Measurements from ENCODE around the gene CFAP92. TPM values are rescaled to one million over a fixed set of nuclear protein-coding genes. Genes with fewer than 3 reads are reported as not detected.
A peak's percentile ranks its signal among the peaks of the same experiment; 100 is the strongest.

CFAP92 gene
- polyA plus RNA-seq, 1 donor, result 0.78 TPM

GRCh38 chr3:128987302-128988100 is 6.4 kb downstream of the CFAP92 start:
- no peaks in the 10 kb centered on the region for H3K36me3 ChIP-seq (ENCODE audit: control insufficient read depth, insufficient read depth, low read length)
- H3K4me3 ChIP-seq (ENCODE audit: low read length), result no peak overlapping the region
- H3K9me3 ChIP-seq (ENCODE audit: control insufficient read depth, low read depth, low read length), result no peaks in the 10 kb centered on the region
- WGBS (ENCODE audit: insufficient coverage, low lambda C conversion rate), result 91% methylated on average over 5 of the region's 15 CpGs
- DNase-seq, result no peak
- no peak overlapping the region for H3K27ac ChIP-seq (ENCODE audit: low read length)
- peaks cover 8% of the 10 kb centered on the region for H3K27me3 ChIP-seq (ENCODE audit: control insufficient read depth, insufficient read depth, low read length)
- H3K4me1 ChIP-seq (ENCODE audit: control insufficient read depth, insufficient read depth, low read length), result no peaks in the 10 kb centered on the region

- Histone ChIP-seq H3K9me3 (ENCODE audit: control insufficient read depth, low read depth, low read length) (no peaks in the 10 kb centered on the region), H3K27me3 (ENCODE audit: control insufficient read depth, insufficient read depth, low read length) (peaks cover 3% of the 10 kb centered on the region), H3K36me3 (ENCODE audit: control insufficient read depth, insufficient read depth, low read length) (no peaks in the 10 kb centered on the region), H3K4me3 (ENCODE audit: low read length) (no peak overlapping the region), H3K4me1 (ENCODE audit: control insufficient read depth, insufficient read depth, low read length) (no peaks in the 10 kb centered on the region), H3K27ac (ENCODE audit: low read length) (no peak overlapping the region)
- no peak for DNase-seq
- WGBS (ENCODE audit: insufficient coverage, low lambda C conversion rate), result 40% methylated on average over 1 of the region's 3 CpGs
These were observed 9.3 kb downstream of the CFAP92 start for GRCh38 chr3:128984596-128984995.

GRCh38 chr3:128983293-128984069 is 10.4 kb downstream of the CFAP92 start:
- H3K9me3 ChIP-seq (ENCODE audit: control insufficient read depth, low read depth, low read length), result no peaks in the 10 kb centered on the region
- no peaks in the 10 kb centered on the region for H3K36me3 ChIP-seq (ENCODE audit: control insufficient read depth, insufficient read depth, low read length)
- no peak for DNase-seq
- no peak overlapping the region for H3K4me3 ChIP-seq (ENCODE audit: low read length)
- H3K27ac ChIP-seq (ENCODE audit: low read length), result no peak overlapping the region
- 94% methylated on average over 2 of the region's 9 CpGs for WGBS (ENCODE audit: insufficient coverage, low lambda C conversion rate)
- no peaks in the 10 kb centered on the region for H3K4me1 ChIP-seq (ENCODE audit: control insufficient read depth, insufficient read depth, low read length)
- H3K27me3 ChIP-seq (ENCODE audit: control insufficient read depth, insufficient read depth, low read length), result peaks cover 3% of the 10 kb centered on the region

GRCh38 chr3:128975276-128975675 is 18.6 kb downstream of the CFAP92 start:
- no peaks in the 10 kb centered on the region for H3K4me1 ChIP-seq (ENCODE audit: control insufficient read depth, insufficient read depth, low read length)
- H3K9me3 ChIP-seq (ENCODE audit: control insufficient read depth, low read depth, low read length), result no peaks in the 10 kb centered on the region
- no peak overlapping the region for H3K27ac ChIP-seq (ENCODE audit: low read length)
- H3K4me3 ChIP-seq (ENCODE audit: low read length), result no peak overlapping the region
- no peak for DNase-seq
- no peaks in the 10 kb centered on the region for H3K36me3 ChIP-seq (ENCODE audit: control insufficient read depth, insufficient read depth, low read length)
- no CpG with 5 or more reads among the region's 1 CpG for WGBS (ENCODE audit: insufficient coverage, low lambda C conversion rate)
- H3K27me3 ChIP-seq (ENCODE audit: control insufficient read depth, insufficient read depth, low read length), result peaks cover 5% of the 10 kb centered on the region

- WGBS (ENCODE audit: insufficient coverage, low lambda C conversion rate), result 90% methylated on average over 2 of the region's 5 CpGs
- H3K4me1 ChIP-seq (ENCODE audit: control insufficient read depth, insufficient read depth, low read length), result no peaks in the 10 kb centered on the region
- no peaks in the 10 kb centered on the region for H3K9me3 ChIP-seq (ENCODE audit: control insufficient read depth, low read depth, low read length)
- H3K36me3 ChIP-seq (ENCODE audit: control insufficient read depth, insufficient read depth, low read length), result no peaks in the 10 kb centered on the region
- no peak overlapping the region for H3K4me3 ChIP-seq (ENCODE audit: low read length)
- no peak overlapping the region for H3K27ac ChIP-seq (ENCODE audit: low read length)
- H3K27me3 ChIP-seq (ENCODE audit: control insufficient read depth, insufficient read depth, low read length), result peaks cover 5% of the 10 kb centered on the region
- DNase-seq, result no peak
These were observed 19.8 kb downstream of the CFAP92 start for GRCh38 chr3:128973988-128974564.

GRCh38 chr3:128971421-128972100 is 22.3 kb downstream of the CFAP92 start:
- Histone ChIP-seq H3K27ac (ENCODE audit: low read length) (no peak overlapping the region), H3K36me3 (ENCODE audit: control insufficient read depth, insufficient read depth, low read length) (no peaks in the 10 kb centered on the region), H3K9me3 (ENCODE audit: control insufficient read depth, low read depth, low read length) (no peaks in the 10 kb centered on the region), H3K27me3 (ENCODE audit: control insufficient read depth, insufficient read depth, low read length) (peaks cover 5% of the 10 kb centered on the region), H3K4me1 (ENCODE audit: control insufficient read depth, insufficient read depth, low read length) (no peaks in the 10 kb centered on the region), H3K4me3 (ENCODE audit: low read length) (no peak overlapping the region)
- DNase-seq, result peak in 1 of 2 donors; percentile 27
- 100% methylated on average over 2 of the region's 6 CpGs for WGBS (ENCODE audit: insufficient coverage, low lambda C conversion rate)

GRCh38 chr3:128970740-128971047 is 23.2 kb downstream of the CFAP92 start:
- DNase-seq, result no peak
- no peaks in the 10 kb centered on the region for H3K4me1 ChIP-seq (ENCODE audit: control insufficient read depth, insufficient read depth, low read length)
- WGBS (ENCODE audit: insufficient coverage, low lambda C conversion rate), result no CpG with 5 or more reads among the region's 1 CpG
- H3K27ac ChIP-seq (ENCODE audit: low read length), result no peak overlapping the region
- no peaks in the 10 kb centered on the region for H3K36me3 ChIP-seq (ENCODE audit: control insufficient read depth, insufficient read depth, low read length)
- H3K4me3 ChIP-seq (ENCODE audit: low read length), result no peak overlapping the region
- peaks cover 2% of the 10 kb centered on the region for H3K27me3 ChIP-seq (ENCODE audit: control insufficient read depth, insufficient read depth, low read length)
- H3K9me3 ChIP-seq (ENCODE audit: control insufficient read depth, low read depth, low read length), result no peaks in the 10 kb centered on the region

- Histone ChIP-seq H3K27ac (ENCODE audit: low read length) (no peak overlapping the region), H3K9me3 (ENCODE audit: control insufficient read depth, low read depth, low read length) (no peaks in the 10 kb centered on the region), H3K36me3 (ENCODE audit: control insufficient read depth, insufficient read depth, low read length) (no peaks in the 10 kb centered on the region), H3K4me3 (ENCODE audit: low read length) (no peak overlapping the region), H3K27me3 (ENCODE audit: control insufficient read depth, insufficient read depth, low read length) (peaks cover 2% of the 10 kb centered on the region), H3K4me1 (ENCODE audit: control insufficient read depth, insufficient read depth, low read length) (no peaks in the 10 kb centered on the region)
- WGBS (ENCODE audit: insufficient coverage, low lambda C conversion rate), result no CpG with 5 or more reads among the region's 12 CpGs
- peak; percentile 6 to 19 for DNase-seq
These were observed 23.7 kb downstream of the CFAP92 start for GRCh38 chr3:128969993-128970739.

- H3K4me3 ChIP-seq (ENCODE audit: low read length), result no peak overlapping the region
- DNase-seq, result no peak
- no peaks in the 10 kb centered on the region for H3K4me1 ChIP-seq (ENCODE audit: control insufficient read depth, insufficient read depth, low read length)
- H3K27ac ChIP-seq (ENCODE audit: low read length), result no peak overlapping the region
- no peaks in the 10 kb centered on the region for H3K36me3 ChIP-seq (ENCODE audit: control insufficient read depth, insufficient read depth, low read length)
- no CpG with 5 or more reads among the region's 6 CpGs for WGBS (ENCODE audit: insufficient coverage, low lambda C conversion rate)
- H3K27me3 ChIP-seq (ENCODE audit: control insufficient read depth, insufficient read depth, low read length), result peaks cover 2% of the 10 kb centered on the region
- H3K9me3 ChIP-seq (ENCODE audit: control insufficient read depth, low read depth, low read length), result no peaks in the 10 kb centered on the region
These were observed 26.0 kb downstream of the CFAP92 start for GRCh38 chr3:128967748-128968355.

Measured in large intestine (tissue), 3 donors.